ENCODE results near the gene USP34. TPM values are rescaled to one million over a fixed set of nuclear protein-coding genes. Genes with fewer than 3 reads are reported as not detected.
"Not testable (repeated sequence)": the region's sequence is repeated elsewhere in the genome, so short reads cannot be mapped to it uniquely, and the experiment has no call there.

USP34 gene
- total RNA-seq, 1 donor from 2014 or later, result 176 TPM

DNA sequence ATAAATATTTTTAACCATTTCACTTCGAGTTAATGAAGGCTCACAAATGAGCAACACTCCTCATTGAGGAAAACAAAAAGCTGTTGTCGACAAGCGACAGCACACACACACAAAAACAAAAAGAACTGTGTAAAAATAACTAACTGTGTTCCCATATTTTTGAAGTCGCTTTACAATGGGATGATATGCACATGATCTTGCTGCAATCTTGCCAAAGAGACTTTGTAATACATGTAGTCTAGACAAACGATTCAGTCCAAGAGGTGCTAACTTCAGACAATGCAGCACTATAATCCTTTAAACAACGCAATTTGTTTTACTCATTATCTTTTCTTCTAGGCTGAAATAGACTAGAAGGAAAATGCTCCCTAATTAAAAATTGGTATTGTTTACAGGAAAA is 7.2 kb upstream of the USP34 start:
- ATAC-seq (ENCODE audit: low read depth) (no peak), DNase-seq (no peak)
- TF ChIP-seq, protein P1, sequence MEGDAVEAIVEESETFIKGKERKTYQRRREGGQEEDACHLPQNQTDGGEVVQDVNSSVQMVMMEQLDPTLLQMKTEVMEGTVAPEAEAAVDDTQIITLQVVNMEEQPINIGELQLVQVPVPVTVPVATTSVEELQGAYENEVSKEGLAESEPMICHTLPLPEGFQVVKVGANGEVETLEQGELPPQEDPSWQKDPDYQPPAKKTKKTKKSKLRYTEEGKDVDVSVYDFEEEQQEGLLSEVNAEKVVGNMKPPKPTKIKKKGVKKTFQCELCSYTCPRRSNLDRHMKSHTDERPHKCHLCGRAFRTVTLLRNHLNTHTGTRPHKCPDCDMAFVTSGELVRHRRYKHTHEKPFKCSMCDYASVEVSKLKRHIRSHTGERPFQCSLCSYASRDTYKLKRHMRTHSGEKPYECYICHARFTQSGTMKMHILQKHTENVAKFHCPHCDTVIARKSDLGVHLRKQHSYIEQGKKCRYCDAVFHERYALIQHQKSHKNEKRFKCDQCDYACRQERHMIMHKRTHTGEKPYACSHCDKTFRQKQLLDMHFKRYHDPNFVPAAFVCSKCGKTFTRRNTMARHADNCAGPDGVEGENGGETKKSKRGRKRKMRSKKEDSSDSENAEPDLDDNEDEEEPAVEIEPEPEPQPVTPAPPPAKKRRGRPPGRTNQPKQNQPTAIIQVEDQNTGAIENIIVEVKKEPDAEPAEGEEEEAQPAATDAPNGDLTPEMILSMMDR (IDR thresholded peaks at IDR 0.05), result no peak
- ChIA-PET POLR2A (interaction anchor here (0.6 kb wide), 1 partner anchor 11 kb away, joined by 3 read pairs; no protein-coding TSS in a partner anchor), CTCF (no interaction called here)
- Mint-ChIP-seq H3K9me3 (no peaks in the 10 kb centered on the region), H3K4me1 (no peaks in the 10 kb centered on the region), H3K27me3 (no peaks in the 10 kb centered on the region), H3K36me3 (ENCODE audit: low read depth) (peaks cover 67% of the 10 kb centered on the region), H3K27ac (no peak overlapping the region), H3K4me3 (no peak overlapping the region)
- intact Hi-C loops (cut with micrococcal nuclease), result no loop called here

- H3K4me3 Mint-ChIP-seq; H3K9me3 Mint-ChIP-seq; DNase-seq; ATAC-seq (ENCODE audit: low read depth); H3K27ac Mint-ChIP-seq; H3K4me1 Mint-ChIP-seq; H3K27me3 Mint-ChIP-seq; intact Hi-C loops (cut with micrococcal nuclease): not testable (repeated sequence)
- CTCF ChIA-PET, result interaction anchor here (6.2 kb wide), 1 partner anchor 51 kb away, joined by 27 read pairs; no protein-coding TSS in a partner anchor
- H3K36me3 Mint-ChIP-seq (ENCODE audit: low read depth), result peaks cover 59% of the 10 kb centered on the region
- POLR2A ChIA-PET, result interaction anchor here (0.6 to 1.2 kb wide), 3 partner anchors 12 to 186 kb away, joined by 3 to 5 read pairs (median 3); no protein-coding TSS in a partner anchor
These were observed 6.2 kb upstream of the USP34 start for GRCh38 chr2:61476929-61477589.

DNA sequence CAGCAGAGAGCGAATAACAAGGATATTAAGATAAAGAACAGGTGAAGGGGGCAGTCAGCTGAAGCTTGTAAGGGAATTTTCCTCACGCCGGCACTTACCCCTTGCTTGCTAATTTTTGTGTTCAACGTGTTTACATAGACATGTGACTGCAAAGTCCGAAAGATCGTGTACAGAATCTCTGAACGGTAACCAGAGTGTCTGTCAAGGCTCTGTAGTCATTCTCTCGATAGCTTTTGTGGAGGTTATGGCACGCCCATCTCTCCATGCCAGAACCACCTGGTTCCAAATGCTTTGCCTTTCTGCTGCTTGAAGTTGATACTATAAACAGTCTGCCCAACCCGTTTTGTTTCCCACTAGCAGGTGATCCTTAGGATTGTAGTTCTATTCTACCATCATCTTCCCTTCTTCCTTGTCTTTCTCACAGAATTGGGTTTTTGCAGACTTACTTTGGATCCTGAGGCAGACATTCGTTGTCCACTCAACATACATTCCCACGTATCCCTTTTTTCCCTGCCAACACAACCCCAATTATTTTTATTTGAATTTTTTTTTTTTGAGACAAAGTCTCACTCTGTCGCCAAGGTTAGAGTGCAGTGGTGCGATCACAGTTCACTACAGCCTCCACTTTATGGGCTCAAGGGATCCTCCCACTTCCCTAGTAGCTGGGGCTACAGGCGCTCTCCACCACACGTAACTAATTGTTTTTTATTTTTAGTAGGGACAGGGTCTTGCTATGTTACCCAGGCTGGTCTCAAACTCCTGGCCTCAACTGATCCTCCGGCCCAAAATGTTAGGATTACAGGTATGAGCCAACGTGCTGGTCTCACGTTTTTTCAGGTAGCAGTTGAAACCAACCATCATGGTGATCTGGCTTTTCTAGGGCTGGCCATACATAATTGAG is 1.3 kb upstream of the USP34 start:
- ATAC-seq (ENCODE audit: low read depth) (peak; percentile 4), DNase-seq (no peak)
- CTCF ChIA-PET, result interaction anchor here (6.2 kb wide), 1 partner anchor 46 kb away, joined by 27 read pairs; no protein-coding TSS in a partner anchor
- H3K36me3 Mint-ChIP-seq (ENCODE audit: low read depth), result peaks cover 39% of the 10 kb centered on the region
- peaks cover 35% of the 10 kb centered on the region for H3K4me1 Mint-ChIP-seq
- peak overlapping the region; percentile 95 for H3K4me3 Mint-ChIP-seq
- intact Hi-C loops (cut with micrococcal nuclease), result loop anchor here (1.0 to 5.0 kb wide), 9 partner anchors 9 to 590 kb away; partner anchors contain the start of genes CCT4, PEX13, PUS10 and REL
- TF ChIP-seq, protein P1 (IDR thresholded peaks at IDR 0.05), result no peak
- H3K9me3 Mint-ChIP-seq, result no peaks in the 10 kb centered on the region
- no peaks in the 10 kb centered on the region for H3K27me3 Mint-ChIP-seq
- peak overlapping the region; percentile 95 for H3K27ac Mint-ChIP-seq
- POLR2A ChIA-PET, result interaction anchor here (0.5 to 3.7 kb wide), 8 partner anchors 8 to 295 kb away, joined by 3 to 26 read pairs (median 5); partner anchors contain the start of gene XPO1

- ATAC-seq (ENCODE audit: low read depth) (peak; percentile 35), DNase-seq (peak; percentile 61)
- H3K36me3 Mint-ChIP-seq (ENCODE audit: low read depth), result peaks cover 31% of the 10 kb centered on the region
- CTCF ChIA-PET, result interaction anchor here (1.3 kb wide), 1 partner anchor 44 kb away, joined by 8 read pairs; no protein-coding TSS in a partner anchor
- peak overlapping the region; percentile 95 for H3K4me3 Mint-ChIP-seq
- no peaks in the 10 kb centered on the region for H3K27me3 Mint-ChIP-seq
- POLR2A ChIA-PET, result interaction anchor here (0.6 to 3.7 kb wide), 10 partner anchors 11 to 293 kb away, joined by 3 to 26 read pairs (median 3); partner anchors contain the start of gene XPO1
- no peaks in the 10 kb centered on the region for H3K9me3 Mint-ChIP-seq
- TF ChIP-seq, protein P1 (IDR thresholded peaks at IDR 0.05), result no peak
- H3K27ac Mint-ChIP-seq, result peak overlapping the region; percentile 94
- intact Hi-C loops (cut with micrococcal nuclease), result loop anchor here (5.0 kb wide), 2 partner anchors 453 to 588 kb away; partner anchors contain the start of genes PEX13, PUS10 and REL
- H3K4me1 Mint-ChIP-seq, result peaks cover 41% of the 10 kb centered on the region
These were observed 550 bp downstream of the USP34 start for GRCh38 chr2:61470122-61470951.
